H1 (cell line): ENCODE data around the gene RFPL3. TPM values are rescaled to one million over a fixed set of nuclear protein-coding genes. Genes with fewer than 3 reads are reported as not detected.
"Not testable (repeated sequence)": the region's sequence is repeated elsewhere in the genome, so short reads cannot be mapped to it uniquely, and the experiment has no call there.

Experiments
- CTCF ChIA-PET: fragments of 300-600 bp; sonication (Branson Sonifier 250); formaldehyde crosslinking; loops from one replicate; lab custom pipeline; 2021; ENCODE audit not compliant: partially characterized antibody; lab: Charles Lee
- POLR2A ChIA-PET: fragments of 300-600 bp; sonication (Branson Sonifier 250); formaldehyde crosslinking; loops from one replicate; lab custom pipeline; 2021; ENCODE audit warnings: inconsistent platforms; ENCODE audit not compliant: partially characterized antibody; lab: Charles Lee
- DNase-seq, 2 experiments: peaks; one replicate each; pipeline versions ENCODE4 v3.0.0 to v3.0.0-alpha.2; 2010 to 2022; ENCODE audit warnings: low spot score in 2 of 2, low read depth in 1 of 2, mixed read lengths in 1 of 2
- FAIRE-seq: peaks from 2 replicates; lab custom pipeline; 2011; peaks lifted over from hg19 to GRCh38; lab: Jason Lieb, UNC
- H2AFZ ChIP-seq: 2 replicates; pipeline ENCODE4 v1.8.1; 2012; ENCODE audit warnings: low read length, inconsistent platforms
- H2AK5ac ChIP-seq: 2 replicates; pipeline ENCODE4 v1.6.1; 2013; ENCODE audit warnings: low read depth, low read length
- H2BK120ac ChIP-seq: replicated peaks from 2 replicates; pipeline ENCODE3; 2013; ENCODE audit warnings: low read depth, low read length, inconsistent platforms
- H2BK12ac ChIP-seq: 2 replicates; pipeline ENCODE4 v1.6.1; 2013; ENCODE audit warnings: low read depth, low read length
- H2BK15ac ChIP-seq: 2 replicates; pipeline ENCODE4 v1.6.1; 2013; ENCODE audit warnings: low read length
- H2BK20ac ChIP-seq: 2 replicates; pipeline ENCODE4 v1.6.1; 2013; ENCODE audit warnings: low read length
- H2BK5ac ChIP-seq: 2 replicates; pipeline ENCODE4 v1.6.1; 2013; ENCODE audit warnings: low read depth, low read length
- H3K14ac ChIP-seq: 2 replicates; pipeline ENCODE4 v1.6.1; 2013; ENCODE audit warnings: inconsistent platforms; ENCODE audit not compliant: insufficient read length
- H3K18ac ChIP-seq: 2 replicates; pipeline ENCODE4 v1.6.1; 2013; ENCODE audit warnings: low read length; ENCODE audit errors: extremely low read depth
- H3K23ac ChIP-seq: 2 replicates; pipeline ENCODE4 v1.6.1; 2013; ENCODE audit warnings: inconsistent platforms; ENCODE audit not compliant: insufficient read length
- H3K23me2 ChIP-seq: 2 replicates; pipeline ENCODE4 v1.6.1; 2013; ENCODE audit warnings: low read depth, low read length
- H3K27ac ChIP-seq: 2 replicates; pipeline ENCODE4 v1.6.1; 2011; ENCODE audit warnings: low read depth, low read length, inconsistent platforms
- H3K27me3 ChIP-seq, 4 experiments: replicated peaks in 1 of 4; 1 replicate in 1 of 4; 2 replicates in 3 of 4; pipeline versions ENCODE4 v1.6.1 to v1.8.1; 2011 to 2013; ENCODE audit warnings: low read length in 3 of 4, mild to moderate bottlenecking in 3 of 4, inconsistent platforms in 2 of 4, mixed read lengths in 2 of 4, moderate library complexity in 1 of 4; ENCODE audit not compliant: control insufficient read depth in 3 of 4, insufficient read depth in 3 of 4; ENCODE audit errors: extremely low read depth in 1 of 4
- H3K36me3 ChIP-seq, 4 experiments: 2 replicates each; pipeline versions ENCODE4 v1.6.1 to v1.8.1; 2011 to 2013; ENCODE audit warnings: mild to moderate bottlenecking in 4 of 4, low read length in 3 of 4, moderate library complexity in 2 of 4, control low read depth in 1 of 4, inconsistent platforms in 1 of 4; ENCODE audit not compliant: insufficient read depth in 4 of 4, control insufficient read depth in 2 of 4
- H3K4ac ChIP-seq: replicated peaks from 2 replicates; pipeline ENCODE3; 2013; ENCODE audit warnings: low read length, low read depth, mixed read lengths, inconsistent platforms; ENCODE audit not compliant: insufficient read length
- H3K4me1 ChIP-seq, 4 experiments: replicated peaks in 1 of 4; 1 replicate in 1 of 4; 2 replicates in 3 of 4; pipeline versions ENCODE4 v1.6.1 to v1.8.1; 2011 to 2013; ENCODE audit warnings: low read length in 3 of 4, inconsistent platforms in 2 of 4, mixed read lengths in 1 of 4; ENCODE audit not compliant: insufficient read depth in 4 of 4, control insufficient read depth in 3 of 4
- H3K4me2 ChIP-seq, 2 experiments: 2 replicates each; pipeline versions ENCODE4 v1.6.1 to v1.8.1; 2011 to 2013; ENCODE audit warnings: low read depth in 2 of 2, low read length in 2 of 2, control low read depth in 1 of 2, inconsistent platforms in 1 of 2, mild to moderate bottlenecking in 1 of 2; ENCODE audit not compliant: insufficient read depth in 1 of 2
- H3K4me3 ChIP-seq, 4 experiments: fragments of 200-600, 300-600 bp in 1 of 4; sonication (generic), shearing (Covaris generic), sonication (Bioruptor Twin) in 1 of 4; 2 replicates each; pipeline versions ENCODE4 v1.5.1 to v1.8.1; 2011 to 2016; ENCODE audit warnings: low read length in 4 of 4, low read depth in 3 of 4, control low read depth in 2 of 4, inconsistent platforms in 2 of 4, mild to moderate bottlenecking in 2 of 4, mixed read lengths in 1 of 4, moderate library complexity in 1 of 4; ENCODE audit not compliant: insufficient read depth in 2 of 4; ENCODE audit errors: extremely low read depth in 1 of 4
- H3K56ac ChIP-seq: replicated peaks from 2 replicates; pipeline ENCODE3; 2013; ENCODE audit warnings: low read depth, mild to moderate bottlenecking, mixed read lengths, low read length, inconsistent platforms; ENCODE audit not compliant: insufficient read length
- H3K79me1 ChIP-seq: 2 replicates; pipeline ENCODE4 v1.6.1; 2013; ENCODE audit warnings: low read depth, low read length, control low read depth
- H3K79me2 ChIP-seq, 2 experiments: 2 replicates each; pipeline versions ENCODE4 v1.6.1 to v1.8.1; 2012 to 2013; ENCODE audit warnings: low read length in 2 of 2, mild to moderate bottlenecking in 2 of 2, inconsistent platforms in 1 of 2; ENCODE audit not compliant: insufficient read depth in 2 of 2, control insufficient read depth in 1 of 2
- H3K9ac ChIP-seq, 4 experiments: replicated peaks in 1 of 4; 1 replicate in 1 of 4; 2 replicates in 3 of 4; pipeline versions ENCODE4 v1.6.1 to v1.8.1; 2011 to 2013; ENCODE audit warnings: low read depth in 3 of 4, low read length in 3 of 4, control low read depth in 2 of 4, mild to moderate bottlenecking in 2 of 4, moderate library complexity in 2 of 4, inconsistent platforms in 1 of 4; ENCODE audit errors: extremely low read depth in 1 of 4
- H3K9me3 ChIP-seq, 2 experiments: 2 replicates each; pipeline versions ENCODE4 v1.6.1 to v1.8.1; 2012 to 2013; ENCODE audit warnings: mild to moderate bottlenecking in 2 of 2, moderate library complexity in 2 of 2, control low read depth in 1 of 2, inconsistent platforms in 1 of 2, low read depth in 1 of 2, low read length in 1 of 2, mixed read lengths in 1 of 2; ENCODE audit not compliant: insufficient read depth in 2 of 2
- H4K20me1 ChIP-seq, 2 experiments: replicated peaks in 1 of 2; 2 replicates each; pipeline versions ENCODE3 to v1.8.1; 2011 to 2013; ENCODE audit warnings: inconsistent platforms in 2 of 2, low read length in 2 of 2, mild to moderate bottlenecking in 1 of 2; ENCODE audit not compliant: insufficient read depth in 2 of 2, control insufficient read depth in 1 of 2
- H4K5ac ChIP-seq: 2 replicates; pipeline ENCODE4 v1.6.1; 2013; ENCODE audit warnings: low read length, low read depth, mixed read lengths, inconsistent platforms; ENCODE audit not compliant: insufficient read length
- H4K8ac ChIP-seq: 2 replicates; pipeline ENCODE4 v1.8.0; 2013; ENCODE audit warnings: mild to moderate bottlenecking, moderate library complexity, low read length, inconsistent platforms; ENCODE audit not compliant: insufficient read depth; ENCODE audit errors: extremely low read depth
- H4K91ac ChIP-seq: replicated peaks from 2 replicates; pipeline ENCODE3; 2013; ENCODE audit warnings: low read length, mixed read lengths, inconsistent platforms; ENCODE audit not compliant: insufficient read length
- WGBS, 2 experiments: shearing (Covaris generic) in 1 of 2; methylation state at CpG; one replicate each; pipeline versions ENCODE4 v1.1.6 to v1.1.7; 2013 to 2015; ENCODE audit warnings: low lambda C conversion rate in 2 of 2, mixed read lengths in 2 of 2, inconsistent platforms in 1 of 2, low coverage in 1 of 2, missing lambda C conversion rate in 1 of 2; ENCODE audit not compliant: insufficient replicate concordance in 2 of 2, insufficient coverage in 1 of 2, insufficient read length in 1 of 2; ENCODE audit errors: extremely low coverage in 1 of 2, missing lambda C conversion rate in 1 of 2; 5-methylcytosine and 5-hydroxymethylcytosine counted together
- polyA plus RNA-seq, 7 experiments: library from polyadenylated mRNA; depleted of rRNA in 3 of 7; stranded (reverse) in 5 of 7; unstranded in 2 of 7; fragments of >200 nt in 5 of 7; fragments of 200-250 nt in 2 of 7; gene quantifications; 1 replicate in 5 of 7; 2 replicates in 1 of 7; 4 replicates in 1 of 7; pipeline versions ENCODE4 v1.2.1 to v1.2.3, GENCODE V29; 2011 to 2013; ENCODE audit warnings: missing spikeins in 2 of 7, mixed read lengths in 2 of 7
- total RNA-seq: library from RNA; stranded (reverse); fragmentation: NEBNext Ultra II Directional; extraction: Animal tissue kit (Norgen Biotek cat#: 25700); gene quantifications from 2 replicates; pipeline ENCODE4 v1.2.1, GENCODE V29; 2021

RFPL3 gene
- total and polyA plus RNA-seq, 2 of the 8 experiments (the other 6 are each of a cell fraction or from before 2014, with no cell fraction given), result 0.08 to 0.24 TPM

DNA sequence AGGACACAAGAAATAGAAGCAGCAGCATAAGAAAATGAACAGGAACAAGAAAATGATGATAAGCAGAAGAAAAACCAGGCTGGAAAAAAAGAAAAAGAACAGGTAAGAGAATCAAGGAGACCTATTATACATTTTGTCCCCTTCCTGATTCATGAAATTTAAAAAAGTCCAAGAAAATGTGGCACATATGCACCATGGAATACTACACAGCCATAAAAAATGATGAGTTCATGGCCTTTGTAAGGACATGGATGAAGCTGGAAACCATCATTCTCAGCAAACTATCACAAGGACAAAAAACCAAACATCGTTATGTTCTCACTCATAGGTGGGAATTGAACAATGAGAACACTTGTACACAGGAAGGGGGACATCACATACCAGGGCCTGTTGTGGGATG is 5.8 kb upstream of the RFPL3 start:
- FAIRE-seq, H2BK15ac ChIP-seq, H2AFZ ChIP-seq, H3K4me1 ChIP-seq, H3K79me1 ChIP-seq, H2AK5ac ChIP-seq, H3K27ac ChIP-seq, H4K5ac ChIP-seq, H3K4ac ChIP-seq, H3K23ac ChIP-seq, H2BK5ac ChIP-seq, H4K20me1 ChIP-seq, H2BK120ac ChIP-seq, H3K4me2 ChIP-seq, H3K23me2 ChIP-seq, CTCF ChIA-PET, H4K8ac ChIP-seq, POLR2A ChIA-PET, H3K18ac ChIP-seq, H2BK20ac ChIP-seq, H4K91ac ChIP-seq, H3K4me3 ChIP-seq, H2BK12ac ChIP-seq, H3K56ac ChIP-seq, H3K27me3 ChIP-seq, H3K14ac ChIP-seq, H3K9ac ChIP-seq, H3K9me3 ChIP-seq, H3K36me3 ChIP-seq, H3K79me2 ChIP-seq, DNase-seq: not testable (repeated sequence)
- 100% methylated on average over 1 of the region's 1 CpG; no CpG with 5 or more reads in 1 of the 2 experiments for WGBS, 2 experiments
